ENCODE results near the gene KCP.

DNA sequence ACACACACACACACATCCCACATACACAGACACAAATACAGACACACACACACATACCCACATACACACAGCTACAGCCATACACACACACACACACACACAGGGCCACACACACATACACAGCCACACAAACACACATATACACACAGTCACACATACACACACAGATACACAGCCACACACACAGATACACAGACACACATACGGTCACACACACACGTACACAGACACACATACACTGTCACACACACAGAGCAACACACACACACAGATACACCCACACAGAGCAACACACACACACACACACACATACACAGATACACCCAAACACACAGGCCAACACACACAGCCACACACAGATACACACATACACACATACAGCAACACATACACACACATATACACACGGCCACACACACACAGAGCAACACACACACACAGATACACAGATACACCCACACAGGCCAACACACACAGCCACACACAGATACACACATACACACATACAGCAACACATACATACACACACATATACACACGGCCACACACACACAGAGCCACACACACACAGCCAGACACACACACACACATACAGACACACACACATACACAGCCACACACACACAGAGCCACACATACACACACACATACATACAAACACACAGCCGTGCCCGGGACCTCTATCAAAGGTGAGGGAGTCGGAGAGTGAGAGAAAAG lies 22.3 kb downstream of the KCP start:
- TF ChIP-seq, protein P1, sequence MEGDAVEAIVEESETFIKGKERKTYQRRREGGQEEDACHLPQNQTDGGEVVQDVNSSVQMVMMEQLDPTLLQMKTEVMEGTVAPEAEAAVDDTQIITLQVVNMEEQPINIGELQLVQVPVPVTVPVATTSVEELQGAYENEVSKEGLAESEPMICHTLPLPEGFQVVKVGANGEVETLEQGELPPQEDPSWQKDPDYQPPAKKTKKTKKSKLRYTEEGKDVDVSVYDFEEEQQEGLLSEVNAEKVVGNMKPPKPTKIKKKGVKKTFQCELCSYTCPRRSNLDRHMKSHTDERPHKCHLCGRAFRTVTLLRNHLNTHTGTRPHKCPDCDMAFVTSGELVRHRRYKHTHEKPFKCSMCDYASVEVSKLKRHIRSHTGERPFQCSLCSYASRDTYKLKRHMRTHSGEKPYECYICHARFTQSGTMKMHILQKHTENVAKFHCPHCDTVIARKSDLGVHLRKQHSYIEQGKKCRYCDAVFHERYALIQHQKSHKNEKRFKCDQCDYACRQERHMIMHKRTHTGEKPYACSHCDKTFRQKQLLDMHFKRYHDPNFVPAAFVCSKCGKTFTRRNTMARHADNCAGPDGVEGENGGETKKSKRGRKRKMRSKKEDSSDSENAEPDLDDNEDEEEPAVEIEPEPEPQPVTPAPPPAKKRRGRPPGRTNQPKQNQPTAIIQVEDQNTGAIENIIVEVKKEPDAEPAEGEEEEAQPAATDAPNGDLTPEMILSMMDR (IDR thresholded peaks at IDR 0.05): no peak
- TF ChIP-seq POLR2A (IDR thresholded peaks at IDR 0.05): no peak
- TF ChIP-seq EP300 (IDR thresholded peaks at IDR 0.05): no peak

Measured in ovary (tissue), 3 donors.